H1 (cell line): ENCODE results near the gene BMP4.

Experiments
- CTCF ChIP-seq, 3 experiments: IDR thresholded peaks; 1 replicate in 2 of 3; 2 replicates in 1 of 3; pipeline versions ENCODE4 v1.5.1 to v1.6.1; 2011; ENCODE audit warnings: low read length in 3 of 3, mild to moderate bottlenecking in 3 of 3, inconsistent platforms in 2 of 3, low read depth in 1 of 3, moderate library complexity in 1 of 3; ENCODE audit not compliant: insufficient read depth in 1 of 3; ENCODE audit errors: control extremely low read depth in 1 of 3
- EP300 ChIP-seq, 2 experiments: IDR thresholded peaks; 1 replicate in 1 of 2; 2 replicates in 1 of 2; pipeline ENCODE4 v1.6.1; 2011 to 2012; ENCODE audit warnings: low read depth in 2 of 2, low read length in 2 of 2, mild to moderate bottlenecking in 2 of 2, borderline replicate concordance in 1 of 2, inconsistent platforms in 1 of 2, moderate library complexity in 1 of 2
- KDM1A ChIP-seq: fragments of 200-600, 300-600 bp; sonication (generic); IDR thresholded peaks from 2 replicates; pipeline ENCODE4 v1.7.1; 2016; ENCODE audit warnings: mild to moderate bottlenecking, low read length, borderline replicate concordance
- MAFK ChIP-seq: IDR thresholded peaks from 2 replicates; pipeline ENCODE4 v1.6.1; 2012; ENCODE audit warnings: low read depth, mild to moderate bottlenecking, improper control_type of control experiment, low read length
- RAD21 ChIP-seq, 2 experiments: IDR thresholded peaks in 1 of 2; conservative IDR thresholded peaks in 1 of 2; 2 replicates each; pipeline ENCODE4 v1.6.1; 2011; ENCODE audit warnings: low read depth in 2 of 2, low read length in 2 of 2, improper control_type of control experiment in 1 of 2, inconsistent platforms in 1 of 2, mild to moderate bottlenecking in 1 of 2, moderate library complexity in 1 of 2
- RXRA ChIP-seq: IDR thresholded peaks from 2 replicates; pipeline ENCODE4 v1.6.1; 2011; ENCODE audit warnings: low read depth, mild to moderate bottlenecking, low read length, moderate library complexity; ENCODE audit not compliant: insufficient read depth
- YY1 ChIP-seq: IDR thresholded peaks from 2 replicates; pipeline ENCODE4 v1.6.1; 2011; ENCODE audit warnings: low read depth, mild to moderate bottlenecking, low read length

GRCh38 chr14:53969326-53969725 lies 12.7 kb upstream of the BMP4 start:
- TF ChIP-seq KDM1A (no peak), CTCF (IDR thresholded peaks at IDR 0.05; ENCODE audit: control extremely low read depth in 1 of 3, insufficient read depth in 1 of 3, low read depth in 1 of 3, low read length in 3 of 3) (no peak), RAD21 (IDR thresholded peaks at IDR 0.05 in 1 of 2, conservative IDR thresholded peaks at IDR 0.05 in 1 of 2; ENCODE audit: low read depth in 2 of 2, low read length in 2 of 2) (no peak), RXRA (no peak), YY1 (no peak), EP300 (IDR thresholded peaks at IDR 0.05; ENCODE audit: borderline replicate concordance in 1 of 2, low read depth in 2 of 2, low read length in 2 of 2) (no peak), MAFK (peak; percentile 35; the same call in 1 of the 2 replicates)
